Body of pancreas (tissue), 4 donors: Measurements from ENCODE around the gene SLK.

ENCODE experiments used
- POLR2A ChIP-seq, 3 donors: fragments of 450-650 bp; IDR thresholded peaks; one replicate each; pipeline ENCODE4 v1.6.1; 2016; ENCODE audit warnings: antibody characterized with exemption in 3 of 3, mild to moderate bottlenecking in 2 of 3
- TF ChIP-seq, protein P1 (sequence below), 7 experiments: fragments of 450-650 bp in 4 of 7; fragments of 200-600 bp in 3 of 7; sonication (generic) in 3 of 7; IDR thresholded peaks; one replicate each; pipeline ENCODE4 v1.5.1; 2016 to 2019; ENCODE audit warnings: antibody characterized with exemption in 7 of 7

DNA sequence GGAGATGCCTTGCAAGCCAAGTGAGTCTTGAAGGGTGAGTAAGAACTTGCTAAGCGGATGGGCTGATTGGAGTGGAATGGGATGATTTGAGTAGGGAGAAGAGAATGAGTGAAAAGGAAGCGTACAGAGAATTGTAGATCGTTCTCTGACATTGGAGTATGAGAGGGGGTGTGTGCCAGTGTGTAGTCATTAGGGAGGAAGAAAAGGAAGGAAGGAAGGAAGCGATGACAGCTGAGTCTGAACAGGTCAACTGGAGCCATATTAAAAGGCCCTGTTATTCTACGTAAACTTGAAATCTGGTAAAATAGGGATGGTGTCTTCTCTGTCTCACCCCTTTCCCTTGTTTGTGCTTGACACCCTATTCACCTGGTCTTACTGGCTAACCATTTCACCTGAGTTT is 55.1 kb downstream of the SLK start:
- no peak for TF ChIP-seq POLR2A (IDR thresholded peaks at IDR 0.05)
- TF ChIP-seq, protein P1, sequence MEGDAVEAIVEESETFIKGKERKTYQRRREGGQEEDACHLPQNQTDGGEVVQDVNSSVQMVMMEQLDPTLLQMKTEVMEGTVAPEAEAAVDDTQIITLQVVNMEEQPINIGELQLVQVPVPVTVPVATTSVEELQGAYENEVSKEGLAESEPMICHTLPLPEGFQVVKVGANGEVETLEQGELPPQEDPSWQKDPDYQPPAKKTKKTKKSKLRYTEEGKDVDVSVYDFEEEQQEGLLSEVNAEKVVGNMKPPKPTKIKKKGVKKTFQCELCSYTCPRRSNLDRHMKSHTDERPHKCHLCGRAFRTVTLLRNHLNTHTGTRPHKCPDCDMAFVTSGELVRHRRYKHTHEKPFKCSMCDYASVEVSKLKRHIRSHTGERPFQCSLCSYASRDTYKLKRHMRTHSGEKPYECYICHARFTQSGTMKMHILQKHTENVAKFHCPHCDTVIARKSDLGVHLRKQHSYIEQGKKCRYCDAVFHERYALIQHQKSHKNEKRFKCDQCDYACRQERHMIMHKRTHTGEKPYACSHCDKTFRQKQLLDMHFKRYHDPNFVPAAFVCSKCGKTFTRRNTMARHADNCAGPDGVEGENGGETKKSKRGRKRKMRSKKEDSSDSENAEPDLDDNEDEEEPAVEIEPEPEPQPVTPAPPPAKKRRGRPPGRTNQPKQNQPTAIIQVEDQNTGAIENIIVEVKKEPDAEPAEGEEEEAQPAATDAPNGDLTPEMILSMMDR (IDR thresholded peaks at IDR 0.05), result no peak
